GM12873 (cell line): ENCODE results near the gene CTIF.

Experiments used
- TF ChIP-seq, protein P1 (sequence below): IDR thresholded peaks from 2 replicates; pipeline ENCODE4 v1.5.1; 2012; ENCODE audit warnings: low read depth, mild to moderate bottlenecking, moderate library complexity, low read length, control low read depth; ENCODE audit not compliant: insufficient read depth; ENCODE audit errors: missing control alignments

Gene CTIF

DNA sequence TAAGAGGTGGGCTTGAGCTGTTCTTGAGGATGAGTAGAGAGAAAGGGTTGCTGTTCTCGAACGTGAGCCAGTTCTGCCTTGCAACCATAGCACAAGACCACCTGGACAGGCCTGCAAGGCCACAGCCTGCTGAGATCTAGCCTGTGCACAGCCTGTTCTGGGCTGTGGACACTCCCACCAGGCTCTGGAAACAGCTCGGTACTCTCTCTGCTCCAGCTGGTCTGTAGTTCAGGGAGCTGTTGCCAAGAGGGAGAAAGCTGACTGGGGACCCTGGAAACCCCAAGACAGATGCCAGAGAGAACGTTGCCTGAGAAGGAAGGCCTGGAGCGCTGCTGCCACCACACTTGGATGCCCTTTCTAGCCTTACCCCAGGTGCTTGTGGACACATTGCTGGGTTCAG is 69.8 kb downstream of the CTIF start:
- TF ChIP-seq, protein P1, sequence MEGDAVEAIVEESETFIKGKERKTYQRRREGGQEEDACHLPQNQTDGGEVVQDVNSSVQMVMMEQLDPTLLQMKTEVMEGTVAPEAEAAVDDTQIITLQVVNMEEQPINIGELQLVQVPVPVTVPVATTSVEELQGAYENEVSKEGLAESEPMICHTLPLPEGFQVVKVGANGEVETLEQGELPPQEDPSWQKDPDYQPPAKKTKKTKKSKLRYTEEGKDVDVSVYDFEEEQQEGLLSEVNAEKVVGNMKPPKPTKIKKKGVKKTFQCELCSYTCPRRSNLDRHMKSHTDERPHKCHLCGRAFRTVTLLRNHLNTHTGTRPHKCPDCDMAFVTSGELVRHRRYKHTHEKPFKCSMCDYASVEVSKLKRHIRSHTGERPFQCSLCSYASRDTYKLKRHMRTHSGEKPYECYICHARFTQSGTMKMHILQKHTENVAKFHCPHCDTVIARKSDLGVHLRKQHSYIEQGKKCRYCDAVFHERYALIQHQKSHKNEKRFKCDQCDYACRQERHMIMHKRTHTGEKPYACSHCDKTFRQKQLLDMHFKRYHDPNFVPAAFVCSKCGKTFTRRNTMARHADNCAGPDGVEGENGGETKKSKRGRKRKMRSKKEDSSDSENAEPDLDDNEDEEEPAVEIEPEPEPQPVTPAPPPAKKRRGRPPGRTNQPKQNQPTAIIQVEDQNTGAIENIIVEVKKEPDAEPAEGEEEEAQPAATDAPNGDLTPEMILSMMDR: no peak

DNA sequence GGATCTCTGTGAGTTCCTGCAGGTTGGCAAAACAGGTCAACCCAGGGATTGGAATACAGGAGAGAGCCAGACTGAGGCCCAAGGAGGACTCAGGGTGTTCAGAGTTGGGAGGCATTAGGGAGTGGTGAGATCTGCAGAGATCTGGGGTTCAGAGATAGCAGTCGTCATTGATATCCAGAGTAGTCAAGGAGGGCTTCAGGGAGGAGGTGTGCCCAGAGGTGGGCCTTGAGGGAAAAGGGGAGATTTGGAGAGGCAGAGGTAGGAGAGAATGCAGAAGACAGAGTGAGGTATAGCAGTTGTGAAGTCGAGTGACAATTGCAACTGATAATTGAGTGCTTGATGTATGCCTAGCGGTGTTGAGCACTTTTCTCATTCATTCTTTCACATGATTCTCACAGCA is 70.3 kb downstream of the CTIF start:
- TF ChIP-seq, protein P1: no peak

DNA sequence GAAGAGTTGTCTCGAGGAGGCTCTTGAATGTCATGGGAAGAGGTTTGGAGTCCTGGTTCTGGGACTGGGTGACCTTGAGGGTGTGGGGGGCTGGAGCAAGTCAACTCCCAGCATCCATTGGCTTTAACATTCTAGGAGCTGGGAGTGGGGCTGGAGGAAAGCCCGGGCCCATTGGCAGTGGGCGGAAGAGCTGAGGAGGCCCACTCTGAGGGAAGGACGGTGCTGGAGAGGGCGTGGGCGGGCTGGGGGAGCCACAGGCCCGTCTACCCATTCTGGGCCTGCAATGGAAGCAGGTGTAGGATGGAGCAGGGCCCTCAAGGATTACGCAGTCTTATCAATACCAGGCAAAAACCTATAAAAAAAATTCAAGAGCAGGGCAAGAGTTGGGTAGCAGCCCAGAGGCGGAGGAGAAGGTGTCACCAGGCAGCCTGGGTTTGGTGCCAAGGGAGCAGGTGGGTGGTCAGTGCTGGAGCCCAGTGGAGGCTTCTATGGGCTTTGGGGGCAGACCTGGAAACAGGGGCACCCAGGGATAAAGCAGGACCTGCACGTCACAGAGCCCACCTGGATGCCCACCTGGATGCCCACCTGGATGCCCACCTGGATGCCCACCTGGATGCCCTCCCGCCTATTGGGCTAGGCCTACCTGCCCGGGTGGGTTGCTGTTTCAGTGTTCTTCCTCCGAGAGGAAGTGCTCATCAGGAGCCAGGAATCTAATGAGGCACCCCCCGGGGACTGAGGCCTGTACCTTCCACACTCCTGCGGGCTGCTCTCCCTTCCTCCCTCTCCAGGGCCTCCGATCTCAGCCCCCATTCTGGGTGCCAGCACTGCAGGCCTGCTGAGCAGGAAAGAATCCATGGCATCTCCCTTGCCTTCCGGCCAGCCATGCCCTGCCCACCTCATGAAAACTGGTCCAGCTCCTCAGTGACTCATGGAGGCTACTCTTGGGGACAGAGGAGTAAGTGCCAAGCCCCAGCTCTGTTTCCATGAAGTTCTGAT is 71.3 kb downstream of the CTIF start:
- TF ChIP-seq, protein P1: no peak

DNA sequence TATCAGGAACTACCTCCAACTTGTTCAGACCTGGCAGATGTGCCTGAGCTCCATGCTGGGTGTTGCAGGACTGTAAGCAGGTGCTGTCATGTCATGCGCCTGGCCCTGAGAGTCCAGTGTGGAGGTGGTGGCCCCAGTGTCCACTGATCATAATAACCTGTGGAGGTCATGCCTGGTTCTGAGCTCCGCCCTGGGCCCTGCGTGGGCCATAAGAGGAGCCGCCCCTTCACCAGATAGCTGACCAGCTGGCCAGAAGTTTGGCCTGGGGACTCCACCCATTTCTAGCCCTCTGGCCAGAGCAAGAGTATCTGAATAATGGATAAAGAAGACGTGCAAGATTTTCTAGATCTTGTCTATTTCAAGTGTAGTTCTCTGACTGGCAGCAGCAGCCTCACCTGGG is 72.4 kb downstream of the CTIF start:
- TF ChIP-seq, protein P1: no peak

DNA sequence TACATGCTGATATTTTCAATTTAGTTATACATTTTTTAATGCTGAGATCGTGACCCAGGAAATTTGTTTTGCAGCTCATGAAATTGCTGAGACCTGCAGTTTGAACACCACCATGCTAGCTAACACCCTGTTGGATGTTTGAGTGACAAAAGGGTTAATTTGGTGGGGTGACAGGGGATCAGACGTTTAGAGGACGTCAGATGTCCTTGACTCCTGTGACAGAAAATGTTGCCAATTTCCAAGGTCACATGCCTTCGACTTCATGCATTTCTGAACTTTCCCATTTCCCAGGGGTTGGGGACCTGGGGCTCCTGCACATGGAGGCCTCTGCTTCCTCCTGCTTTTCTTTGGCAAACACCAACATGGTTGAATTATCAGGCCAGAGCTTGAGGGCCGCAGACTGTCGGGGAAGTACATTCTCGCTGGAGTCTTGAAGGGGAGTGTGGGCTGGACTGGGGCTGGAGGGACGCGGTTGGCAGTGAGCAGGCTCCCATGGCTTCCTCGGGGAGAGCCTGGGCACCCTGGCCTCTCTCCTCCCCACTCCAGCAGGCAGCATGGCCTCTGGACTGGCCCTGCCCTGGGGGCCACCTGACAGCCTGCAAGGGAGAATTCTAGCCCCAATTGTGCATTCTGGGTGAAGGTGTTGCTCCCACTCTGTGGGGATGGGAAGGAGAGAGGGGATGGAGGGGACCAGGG is 73.1 kb downstream of the CTIF start:
- TF ChIP-seq, protein P1: no peak

DNA sequence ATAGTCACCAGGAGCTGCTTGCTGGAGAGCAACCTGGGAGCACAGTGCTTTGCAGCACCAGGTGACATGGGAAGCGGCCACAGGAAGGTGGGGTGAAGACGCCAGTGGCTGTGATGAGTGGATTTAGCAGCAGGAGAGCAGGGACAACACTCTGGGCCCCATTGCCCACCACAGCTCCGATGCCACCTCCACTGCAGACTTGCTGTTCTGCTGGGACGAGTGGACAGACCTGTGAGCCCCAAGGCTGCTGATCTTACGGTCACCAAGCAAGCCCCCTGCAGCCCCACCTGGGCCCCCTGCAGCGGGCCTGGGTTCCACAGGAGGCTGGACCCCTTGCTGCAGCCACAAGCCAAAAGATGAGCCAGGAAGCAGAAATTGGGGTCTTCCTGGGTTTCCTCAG is 73.7 kb downstream of the CTIF start:
- TF ChIP-seq, protein P1: no peak

DNA sequence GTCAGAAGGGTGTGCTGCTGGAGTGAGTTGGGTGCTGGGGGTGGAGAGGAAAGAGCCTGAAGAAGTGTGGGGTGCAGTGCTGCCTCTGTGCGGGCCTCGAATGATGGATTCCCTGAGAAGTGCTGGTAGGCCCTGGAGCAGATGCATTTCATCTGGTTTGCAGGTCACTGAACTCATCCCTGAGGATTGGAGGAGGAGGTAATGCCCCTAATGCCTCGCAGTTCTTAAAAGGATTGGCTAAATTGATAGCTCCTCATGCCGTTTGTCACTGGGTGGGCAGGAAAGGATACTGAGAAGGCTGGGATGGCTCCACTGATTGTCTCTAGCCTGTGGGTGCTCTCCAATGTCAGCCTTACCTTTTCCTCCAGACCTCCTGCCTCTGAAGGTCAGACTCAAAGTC is 74.1 kb downstream of the CTIF start:
- TF ChIP-seq, protein P1: no peak
